Lower leg skin (tissue), 3 donors: Measurements from ENCODE around the gene KRT31.

Source experiments
- CTCF ChIP-seq, 3 donors: fragments of 450-650 bp; IDR thresholded peaks; one replicate each; pipeline ENCODE4 v1.5.1; 2016; ENCODE audit warnings: antibody characterized with exemption in 3 of 3, mild to moderate bottlenecking in 3 of 3, moderate library complexity in 2 of 3
- POLR2A ChIP-seq, 2 donors: fragments of 450-650 bp; IDR thresholded peaks; one replicate each; pipeline ENCODE4 v1.6.1; 2016 to 2017; ENCODE audit warnings: antibody characterized with exemption in 2 of 2, mild to moderate bottlenecking in 1 of 2, moderate library complexity in 1 of 2

- no peak for TF ChIP-seq CTCF (IDR thresholded peaks at IDR 0.05)
- no peak for TF ChIP-seq POLR2A (IDR thresholded peaks at IDR 0.05)
Observed at GRCh38 chr17:41437254-41437653, 39.8 kb upstream of the KRT31 start.
